NB4 (cell line): Measurements from ENCODE around the gene FUCA1.

ENCODE experiments used
- CTCF ChIP-seq: IDR thresholded peaks from one replicate; pipeline ENCODE4 v1.5.1; 2012; ENCODE audit warnings: low read depth, low read length
- MAX ChIP-seq: IDR thresholded peaks from 2 replicates; pipeline ENCODE4 v1.6.1; 2011; ENCODE audit warnings: low read depth, low read length
- MYC ChIP-seq: IDR thresholded peaks from 2 replicates; pipeline ENCODE4 v1.6.1; 2011; ENCODE audit warnings: low read depth, low read length
- POLR2A ChIP-seq: IDR thresholded peaks from 2 replicates; pipeline ENCODE4 v1.6.1; 2011; ENCODE audit warnings: mild to moderate bottlenecking; ENCODE audit not compliant: insufficient read length; ENCODE audit errors: extremely low read depth

GRCh38 chr1:23827717-23828116, 40.4 kb downstream of the FUCA1 start:
- TF ChIP-seq CTCF (no peak), POLR2A (no peak), MAX (no peak), MYC (no peak)
